Kasumi-1 (cell line): ENCODE measurements around the gene PITX1.
A peak's percentile ranks its signal among the peaks of the same experiment; 100 is the strongest.

Source experiments
- DNase-seq, 2 experiments: peaks; one replicate each; lab custom pipeline; 2025; lab: John Stamatoyannopoulos, UW

The PITX1 gene

DNA sequence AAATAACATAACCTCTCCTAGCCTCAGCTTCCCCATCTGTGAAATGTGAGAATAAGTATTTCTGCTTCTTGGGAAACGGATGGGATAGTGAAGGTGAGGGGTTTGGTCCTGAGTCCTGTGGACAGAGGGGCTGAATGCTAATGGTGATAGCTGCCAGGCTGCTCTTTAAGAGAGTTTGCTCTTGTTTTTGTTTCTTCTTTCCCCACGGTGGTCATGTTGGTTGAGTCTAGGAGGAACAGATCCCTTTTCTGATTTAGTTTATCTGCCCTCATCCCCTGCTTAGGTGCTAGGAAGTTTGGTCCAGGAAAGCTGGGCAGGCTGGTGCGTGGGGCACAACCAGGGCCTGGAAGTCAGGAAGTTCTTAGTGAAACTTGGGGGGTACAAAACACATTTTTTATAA, 7.7 kb upstream of the PITX1 start:
- no peak for DNase-seq

DNA sequence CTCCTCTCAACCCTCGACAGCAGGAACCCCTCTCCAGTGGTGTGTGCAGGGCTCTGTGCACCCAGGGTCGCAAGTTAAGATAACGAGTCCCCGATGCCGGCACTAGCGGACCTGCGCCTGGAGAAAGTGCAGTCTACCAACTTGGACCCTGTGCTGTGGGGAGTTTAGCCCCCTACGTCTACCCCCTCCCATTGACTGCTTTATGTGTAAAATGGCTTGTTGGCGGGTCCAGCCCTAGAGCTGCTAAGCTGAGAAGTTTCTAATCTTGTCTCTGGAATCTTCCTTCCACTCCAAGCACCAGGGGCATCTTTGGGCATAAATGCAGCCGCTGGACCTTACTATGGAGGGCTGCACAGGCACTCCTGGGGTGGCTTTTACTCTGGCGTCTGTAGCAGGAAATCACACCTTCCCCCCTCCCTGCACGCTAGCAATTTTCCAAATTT, 7.1 kb upstream of the PITX1 start:
- no peak for DNase-seq

DNA sequence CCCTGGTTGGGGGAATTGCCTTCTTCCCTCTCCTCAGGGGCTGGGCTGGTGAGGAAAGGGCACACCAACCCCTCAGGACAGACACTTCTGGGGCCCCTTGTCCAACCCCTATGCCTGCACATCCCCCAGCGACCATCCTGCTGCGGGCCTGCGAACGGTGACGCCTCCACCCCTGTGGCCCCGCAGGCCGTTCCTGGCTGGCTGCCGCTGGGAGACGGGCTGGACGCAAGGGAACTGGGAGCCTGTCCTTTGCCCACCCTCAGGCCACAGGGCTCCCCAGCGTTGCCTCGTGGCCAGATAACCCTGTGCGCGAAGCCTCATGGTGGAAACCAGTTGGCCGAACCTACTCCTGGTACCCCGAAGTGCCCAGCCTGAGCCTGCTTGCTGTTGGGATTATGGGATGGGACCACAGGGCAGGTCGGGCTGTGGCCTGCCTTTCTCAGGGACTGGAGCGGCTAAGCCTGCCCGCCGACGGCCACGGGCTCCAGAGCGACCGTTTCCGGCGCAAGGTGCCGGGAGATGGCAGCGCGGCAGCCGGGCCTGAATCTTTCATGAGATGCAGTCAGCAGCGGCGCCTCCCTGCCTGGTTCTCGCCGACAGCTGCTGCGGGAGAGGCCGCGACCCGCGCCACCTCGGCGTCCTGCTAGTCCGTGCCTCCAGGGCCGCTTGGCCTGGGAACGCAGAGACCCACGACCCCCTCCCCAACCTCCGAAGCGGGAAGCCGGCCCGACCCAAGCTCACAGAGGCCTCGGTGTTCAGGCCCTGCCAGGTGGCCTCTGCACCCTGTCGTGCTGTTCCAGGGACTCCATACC, 6.5 kb upstream of the PITX1 start:
- no peak for DNase-seq

DNA sequence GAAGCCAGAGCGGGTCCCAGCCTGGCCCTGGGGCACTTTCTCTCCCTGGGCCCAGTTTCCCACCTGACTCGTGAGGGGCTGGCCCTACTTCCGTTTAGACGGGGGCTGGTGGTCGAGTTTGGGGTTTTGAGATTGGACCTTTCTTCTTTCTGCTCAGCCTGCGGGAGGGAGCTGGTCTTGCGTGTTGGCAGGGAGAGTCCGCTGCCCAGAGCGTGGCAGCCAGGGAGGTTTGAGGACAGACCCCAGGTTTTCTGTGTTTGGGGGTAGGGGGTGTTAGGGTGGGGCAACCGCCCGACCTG, 6.0 kb upstream of the PITX1 start:
- DNase-seq = no peak

DNA sequence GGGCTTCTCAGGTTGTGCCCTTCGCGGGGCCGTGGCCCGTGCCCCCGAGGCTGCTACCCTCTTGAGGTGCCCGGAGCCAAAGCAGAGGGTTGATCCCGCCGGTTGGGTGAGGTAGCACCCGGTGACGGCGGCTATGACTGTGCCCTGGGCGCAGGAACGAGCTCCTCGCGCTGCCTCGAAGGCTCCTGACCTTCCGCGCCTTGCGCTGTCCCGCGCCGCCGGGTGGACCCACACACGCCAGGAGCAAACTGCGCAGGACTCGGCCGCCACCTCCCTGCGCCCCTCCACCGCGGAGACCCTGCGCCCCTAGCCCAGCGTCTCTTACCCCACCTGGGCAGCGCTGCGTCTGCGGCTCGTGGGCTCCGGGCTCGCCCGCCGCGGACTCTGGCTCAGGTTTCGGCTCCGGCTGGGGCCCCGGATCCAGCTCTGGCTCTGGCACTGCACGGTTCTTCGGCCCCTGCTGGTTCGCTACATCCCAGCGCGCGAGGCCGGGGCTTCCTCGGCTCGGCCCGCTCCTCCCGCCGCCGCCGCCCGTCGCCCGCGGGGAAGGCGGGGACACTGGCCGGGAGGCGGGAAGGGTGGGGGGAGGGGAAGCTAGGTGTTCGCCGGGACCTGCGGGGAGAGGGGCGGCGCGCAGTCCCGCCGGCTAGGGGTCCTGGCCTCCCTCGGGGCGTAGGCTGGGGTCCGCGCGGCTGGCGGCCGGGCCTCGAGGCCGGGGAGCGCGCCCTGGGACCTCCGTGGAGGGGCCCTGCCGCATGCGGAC, 5.4 kb upstream of the PITX1 start:
- DNase-seq = no peak

DNA sequence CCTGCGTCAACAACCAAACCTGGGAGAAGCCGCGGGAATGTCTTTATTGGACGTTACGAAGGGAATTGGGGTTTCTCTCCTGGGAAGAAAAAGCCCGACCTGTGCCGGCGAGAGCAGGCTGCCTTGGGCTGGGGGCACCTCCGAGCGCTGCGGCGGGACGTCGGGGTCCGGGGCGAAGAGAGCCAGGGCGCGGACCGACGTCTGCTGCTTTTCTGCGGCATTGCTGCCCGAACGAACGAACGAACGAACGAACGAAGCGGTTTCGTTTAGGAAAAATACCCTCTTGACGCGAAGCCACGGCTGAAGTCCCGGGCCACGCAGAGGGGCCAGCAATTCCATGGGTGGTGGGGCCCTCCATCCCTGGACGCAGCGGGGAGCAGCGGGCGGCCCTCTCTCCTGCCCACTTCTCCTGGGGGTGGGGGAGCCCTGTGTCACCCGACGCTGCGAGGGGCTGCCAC, 4.8 kb upstream of the PITX1 start:
- DNase-seq = no peak

DNA sequence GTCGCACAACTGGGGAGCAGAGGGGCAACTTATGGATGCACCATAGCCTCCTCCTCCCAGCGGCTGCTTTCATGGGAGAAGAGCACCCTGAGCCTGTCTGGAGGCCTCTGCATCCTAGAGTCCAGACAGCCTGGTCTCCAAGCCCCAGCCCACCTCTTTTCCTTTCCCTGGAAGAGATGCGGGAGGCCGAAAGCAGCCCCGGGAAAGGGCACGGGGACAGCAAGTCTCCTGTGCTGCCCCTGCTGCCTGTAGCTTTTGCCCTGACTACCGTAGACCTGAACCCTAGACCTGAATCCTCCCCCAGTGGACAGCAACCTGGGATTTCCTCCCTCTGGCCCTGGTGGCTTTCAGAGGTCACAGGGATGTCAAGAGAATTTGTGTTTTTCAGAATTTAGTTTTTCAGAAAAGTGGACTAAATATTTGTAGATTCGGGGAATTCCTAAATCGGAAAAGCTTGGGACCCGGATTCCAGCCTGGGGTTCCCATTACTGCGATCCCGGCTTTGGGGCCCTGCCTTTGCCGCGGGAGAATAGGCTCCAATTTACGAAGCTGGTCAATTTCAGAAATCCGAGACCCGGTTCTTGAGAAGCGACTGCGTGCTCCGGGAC, 4.3 kb upstream of the PITX1 start:
- DNase-seq = no peak

DNA sequence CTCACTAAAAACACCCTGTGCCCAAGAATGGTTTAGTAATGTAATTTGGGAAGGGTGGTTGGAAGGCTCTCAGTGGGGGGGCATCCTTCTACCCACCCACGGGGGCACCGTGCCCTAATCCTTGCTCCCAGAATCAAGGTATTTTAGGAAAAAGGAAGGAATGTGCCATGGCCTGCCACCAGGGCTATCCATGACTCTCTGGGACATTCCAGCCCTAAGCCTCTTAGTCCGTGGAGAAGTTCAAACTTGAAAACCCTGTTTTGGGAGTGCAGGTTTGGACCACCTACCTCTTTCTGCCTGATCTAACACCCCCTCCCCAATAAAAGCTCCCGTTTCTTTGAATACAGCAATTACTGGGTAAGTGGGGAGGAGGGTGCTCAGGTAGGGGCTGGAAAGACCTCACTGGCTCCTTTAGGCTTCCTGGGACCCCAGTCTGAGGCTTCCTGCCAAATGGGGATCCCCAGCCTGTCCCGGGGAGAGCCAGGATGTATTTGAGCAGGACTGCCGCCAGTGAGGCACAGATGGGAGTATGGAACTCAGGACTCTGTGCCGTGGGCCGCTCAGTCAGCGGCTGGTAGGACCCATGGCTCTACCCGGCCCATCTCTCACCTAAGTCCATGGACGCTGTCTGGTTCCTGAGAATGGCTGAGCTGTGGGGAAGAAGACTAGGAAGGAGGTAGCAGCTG, 3.6 kb upstream of the PITX1 start:
- DNase-seq = no peak

DNA sequence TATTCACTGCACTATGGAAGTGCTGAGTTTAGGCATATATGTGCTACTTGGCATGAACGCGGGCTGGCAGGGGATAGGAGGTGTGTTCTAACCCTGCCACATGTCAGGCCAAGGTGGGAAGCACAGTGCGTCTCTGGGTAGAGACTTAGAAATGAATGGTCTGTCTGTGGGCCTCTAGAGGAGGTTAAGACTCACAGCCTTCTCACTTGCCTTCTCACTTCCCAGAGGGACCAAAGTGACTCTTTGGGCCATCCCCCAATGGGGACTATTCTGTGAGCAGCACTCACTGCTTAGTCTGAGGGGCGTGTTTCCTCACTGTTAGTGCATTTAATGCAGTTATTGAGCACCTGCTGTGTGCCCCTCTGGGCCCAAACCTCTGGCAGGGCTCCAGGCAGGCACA, 2.4 kb upstream of the PITX1 start:
- no peak for DNase-seq

DNA sequence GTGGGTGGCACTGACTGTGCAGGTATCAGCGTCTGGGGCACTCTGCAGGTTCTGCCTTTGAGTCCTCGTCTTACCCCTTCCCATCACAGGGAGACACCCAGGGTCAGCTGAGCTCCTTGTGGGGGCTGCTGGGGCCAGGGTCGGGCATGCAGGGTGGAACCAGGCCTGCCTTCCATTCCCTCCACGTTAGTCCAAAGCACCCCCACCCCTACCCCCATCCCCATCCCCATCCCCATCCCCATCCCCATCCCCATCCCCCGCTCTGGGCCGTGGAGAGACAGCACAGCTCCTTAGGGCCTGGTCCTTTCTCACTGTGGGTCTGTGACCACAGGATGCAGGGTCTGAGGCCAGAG, 1.6 kb upstream of the PITX1 start:
- DNase-seq = no peak

DNA sequence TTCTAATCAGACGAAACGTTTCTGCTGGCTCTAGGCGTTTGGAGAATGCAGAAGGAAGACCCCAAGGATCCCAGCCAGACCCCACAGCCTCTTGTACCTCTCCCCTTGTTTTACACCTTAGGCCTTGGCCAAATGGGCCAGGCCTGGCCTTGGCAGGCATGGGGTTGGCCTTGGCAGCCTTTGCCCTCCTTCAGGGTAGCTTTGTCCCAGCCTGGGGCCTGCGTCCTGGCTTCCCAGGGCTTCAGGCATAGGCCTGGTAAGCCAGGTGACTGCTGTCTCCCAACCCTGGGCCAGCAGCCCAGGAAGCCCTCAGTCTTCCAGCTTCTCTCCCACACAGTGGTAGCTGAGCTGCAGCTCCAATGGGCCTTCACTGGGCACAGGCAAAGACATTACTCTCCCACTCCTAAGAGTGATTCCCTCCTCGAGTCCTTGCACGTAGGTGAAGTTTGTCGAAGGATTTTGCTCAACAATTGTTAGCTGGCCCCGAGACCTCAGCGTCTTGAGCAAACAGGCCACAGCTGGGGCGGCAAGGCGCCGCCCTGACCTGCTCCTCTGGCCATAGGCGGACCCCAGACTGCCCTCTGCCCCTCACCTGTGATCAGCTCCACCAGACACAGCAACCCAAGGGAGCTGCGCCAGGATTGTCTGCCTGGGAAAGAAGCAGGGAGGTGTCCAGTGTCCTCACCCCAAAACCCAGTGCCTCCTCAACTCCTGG, 1.1 kb upstream of the PITX1 start:
- no peak for DNase-seq

DNA sequence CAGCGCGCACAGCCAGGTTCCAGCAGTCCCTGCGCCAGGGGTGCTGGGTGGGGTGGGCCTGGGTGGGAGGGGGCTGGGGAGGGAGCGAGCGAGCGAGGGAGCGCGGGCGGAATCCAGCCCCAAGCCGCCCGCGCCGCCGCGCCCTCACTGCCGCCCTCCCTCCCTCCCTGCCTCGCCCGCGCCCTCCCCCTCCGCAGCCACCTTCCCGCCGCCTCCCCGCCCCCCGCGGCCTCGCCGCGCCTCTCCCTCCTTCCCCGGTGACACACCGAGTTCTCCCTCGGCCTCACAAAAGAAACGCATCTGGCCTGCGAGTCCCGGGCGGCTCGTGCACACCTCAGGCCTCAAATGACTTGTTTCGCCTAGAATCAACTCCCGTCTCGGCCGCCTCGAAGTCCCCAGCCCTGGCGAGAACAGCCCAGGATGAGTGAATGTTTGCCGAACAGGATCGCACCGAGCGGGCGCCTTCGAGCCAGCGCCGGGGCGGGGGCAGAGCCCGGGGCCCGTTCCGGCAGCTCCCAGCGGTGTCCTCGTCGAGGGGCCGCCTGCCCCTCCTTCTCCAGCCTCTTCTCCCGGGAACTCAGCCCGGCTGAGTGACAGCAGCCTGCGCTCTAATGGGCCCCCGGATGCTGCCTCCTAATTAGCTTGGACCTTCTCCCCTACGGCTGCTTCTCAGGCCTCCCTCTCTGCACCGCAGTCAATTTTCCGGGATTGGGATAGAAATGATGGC, 371 bp upstream of the PITX1 start:
- DNase-seq = peak; percentile 22 to 55

DNA sequence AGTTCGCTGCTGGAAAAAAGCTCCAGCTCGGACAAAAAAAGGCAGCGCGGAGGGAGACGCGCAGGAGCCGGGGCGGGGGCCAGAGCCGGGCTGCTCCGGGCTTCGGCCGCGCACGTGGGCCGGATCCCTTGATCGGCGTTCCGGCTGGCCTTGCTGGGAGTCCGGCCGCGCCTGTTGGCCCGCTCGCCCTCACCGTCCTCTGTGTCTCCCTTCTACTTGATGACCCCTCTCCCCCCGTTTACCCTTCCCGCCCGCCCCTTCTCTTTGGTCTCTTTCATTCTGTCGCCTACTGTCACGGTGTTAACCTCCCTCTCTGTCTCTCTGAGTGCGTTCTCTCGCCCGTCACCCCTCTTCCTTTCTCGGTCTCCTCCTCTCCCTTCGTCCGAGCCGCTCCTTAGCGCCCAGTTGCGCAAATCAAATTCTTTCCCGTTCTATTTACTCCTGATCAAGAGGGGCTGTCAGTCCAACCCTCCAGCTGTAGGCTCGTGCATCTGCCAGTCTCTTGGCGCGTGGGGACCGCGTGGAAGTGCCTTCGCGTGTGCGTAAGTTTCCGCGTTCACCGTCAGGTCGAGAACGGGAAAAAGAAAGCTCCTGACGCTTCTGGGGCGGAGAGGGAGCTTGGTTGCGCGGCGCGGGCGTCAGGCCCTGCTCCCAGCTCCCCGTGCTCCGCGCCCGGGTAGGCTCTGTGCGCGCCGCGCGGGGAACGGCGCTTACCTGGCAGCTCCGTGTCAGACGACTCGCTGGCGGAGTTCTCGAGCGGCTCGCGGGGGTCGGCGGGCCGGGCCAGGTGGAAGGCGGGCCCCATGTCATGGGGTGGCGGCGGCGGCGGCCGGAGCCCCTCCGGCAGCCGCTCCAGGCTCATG, 798 bp downstream of the PITX1 start:
- peak; percentile 35 to 45 for DNase-seq

DNA sequence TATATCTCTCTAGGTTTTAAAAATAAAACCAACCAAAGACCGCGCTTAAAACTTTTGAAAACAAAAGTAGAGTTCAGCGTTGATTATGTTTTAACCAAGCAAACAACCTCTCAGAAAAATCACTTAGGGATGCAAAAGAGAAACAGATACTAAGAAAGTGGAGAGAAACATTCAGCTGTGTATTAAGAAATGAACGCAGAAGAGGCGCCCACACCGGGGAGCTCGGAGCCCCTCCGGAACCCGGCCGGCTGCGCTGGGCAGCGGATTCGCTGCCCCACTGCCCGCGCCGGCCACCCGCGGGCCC, 1.4 kb downstream of the PITX1 start:
- DNase-seq = no peak

DNA sequence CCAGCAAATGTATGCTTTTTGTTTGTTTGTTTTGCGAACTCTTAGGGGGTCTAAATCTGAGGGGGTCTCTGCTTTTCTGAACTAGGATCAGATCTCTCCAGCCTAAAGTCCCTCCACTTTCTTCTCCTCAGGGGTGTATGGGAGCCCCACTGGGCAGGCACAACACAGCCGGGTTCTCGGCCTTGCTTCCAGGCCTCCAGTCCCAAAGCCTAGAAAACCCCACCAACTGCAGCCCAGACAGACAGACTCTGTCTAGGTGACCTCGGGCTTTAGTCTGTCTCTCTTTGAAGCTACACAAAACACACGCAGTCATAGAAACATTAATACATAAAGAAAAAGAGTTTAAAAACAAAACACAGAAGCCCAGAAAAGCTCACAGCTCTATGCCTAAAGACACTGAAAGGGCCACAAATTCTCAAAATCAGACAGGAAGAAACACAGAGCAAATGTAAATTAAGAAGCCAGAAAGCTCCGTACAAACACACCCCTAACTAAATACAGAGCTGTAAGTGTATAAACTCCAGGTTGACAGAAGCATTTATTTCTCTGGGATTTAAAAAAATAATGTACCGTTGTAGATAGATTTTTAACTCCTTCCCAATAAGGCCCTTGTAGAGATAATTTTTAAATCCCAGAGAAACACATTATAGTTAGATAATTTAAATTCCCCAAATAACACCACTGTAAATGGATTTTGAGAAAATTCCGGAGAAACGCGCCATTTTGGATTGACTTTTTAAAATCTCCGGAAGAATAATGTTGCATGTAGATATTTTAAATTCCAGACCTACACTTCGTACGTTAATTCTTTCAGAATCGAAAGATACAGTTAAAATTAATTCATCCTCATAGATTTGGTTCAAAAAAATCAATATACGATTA, 2.0 kb downstream of the PITX1 start:
- DNase-seq = no peak

DNA sequence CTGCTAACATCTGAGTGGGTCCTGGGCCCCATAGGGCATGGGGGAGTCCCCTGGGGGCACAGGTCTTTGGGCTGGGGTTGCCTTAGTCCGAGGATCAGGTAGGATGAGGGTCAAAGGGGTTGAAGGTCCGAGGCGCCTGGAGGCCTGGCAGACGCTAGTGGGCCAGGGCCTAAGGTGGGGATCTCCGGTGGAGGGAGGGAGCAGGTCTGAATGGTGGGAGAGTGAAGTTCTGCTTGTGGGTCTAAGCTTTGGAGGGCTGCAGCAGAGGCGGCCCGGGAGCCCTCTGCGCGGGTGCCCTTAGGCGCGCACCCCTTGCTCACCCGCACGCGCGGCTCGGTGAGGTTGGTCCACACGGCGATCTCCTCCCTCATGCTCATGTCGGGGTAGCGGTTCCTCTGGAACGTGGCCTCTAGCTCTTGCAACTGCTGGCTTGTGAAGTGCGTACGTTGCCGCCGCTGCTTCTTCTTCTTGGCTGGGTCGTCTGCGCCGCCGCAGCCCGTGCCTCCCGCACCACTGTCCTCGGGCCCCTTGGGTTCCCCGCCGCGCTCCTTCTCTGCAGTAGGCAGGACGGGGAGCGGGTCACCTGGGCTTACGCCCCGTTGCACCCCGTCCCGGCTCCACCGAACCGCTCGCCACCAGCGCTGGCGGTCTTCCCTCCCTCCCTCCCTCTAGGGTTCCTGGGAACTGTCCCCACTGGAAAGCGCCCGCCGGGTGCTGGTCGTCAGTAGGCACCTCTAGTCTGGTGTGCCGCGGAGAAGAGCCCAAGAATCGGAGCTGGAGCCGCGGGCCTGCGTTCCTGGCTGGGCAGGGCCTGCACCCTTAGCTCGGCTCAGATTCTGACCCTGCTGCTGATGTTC, 2.8 kb downstream of the PITX1 start:
- peak; percentile 12 to 14 for DNase-seq

DNA sequence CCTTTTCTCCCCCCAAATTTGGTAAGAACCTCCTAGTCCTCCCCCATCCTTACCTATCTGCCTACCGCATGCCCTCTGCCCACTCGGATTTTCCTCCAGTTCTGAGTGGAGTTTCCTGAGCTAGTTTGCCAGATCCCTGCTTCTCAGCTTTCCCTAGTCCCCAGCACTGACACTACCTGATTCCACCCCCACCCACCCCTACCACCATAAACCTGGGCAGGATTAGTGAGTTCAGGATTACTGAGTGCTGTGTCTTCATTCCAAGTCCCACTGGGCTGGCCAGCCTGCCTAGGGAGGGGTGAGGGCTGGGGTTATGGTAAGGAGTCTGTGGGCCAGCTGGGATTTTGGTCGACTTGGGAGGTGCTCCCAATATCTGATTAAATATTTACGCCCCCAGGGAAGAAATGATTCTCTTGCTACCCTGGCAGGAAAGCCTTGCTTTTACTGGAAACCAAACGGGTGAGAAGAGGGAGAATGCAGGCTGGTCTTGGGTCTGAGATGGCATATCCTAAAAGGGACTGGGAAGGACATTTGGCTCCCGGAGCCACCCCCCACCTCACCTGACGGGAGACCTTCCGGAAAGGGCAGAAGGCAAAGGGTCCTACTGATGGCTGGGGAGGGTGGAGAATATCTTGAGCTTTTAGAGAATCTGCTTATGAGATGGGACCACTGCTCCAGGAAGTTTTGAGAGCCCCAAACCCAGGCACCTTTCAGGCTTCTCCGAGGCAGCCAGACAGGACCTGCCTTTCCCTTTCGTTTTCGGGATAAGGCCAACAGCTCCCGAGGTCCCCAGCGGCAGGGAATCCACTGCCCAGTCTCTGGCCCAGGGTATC, 3.7 kb downstream of the PITX1 start:
- DNase-seq = no peak
